Measurements from ENCODE around the gene KANTR. TPM values are rescaled to one million over a fixed set of nuclear protein-coding genes. Genes with fewer than 3 reads are reported as not detected.

The KANTR gene
- total and polyA plus RNA-seq, 2 experiments from 2014 or later = 6.4 to 15.5 TPM

- no peak for TF ChIP-seq ZNF462 (CRISPR knock-in tag; IDR thresholded peaks at IDR 0.05)
- TF ChIP-seq CREB1 (CRISPR knock-in tag; IDR thresholded peaks at IDR 0.05; ENCODE audit: low read depth) = no peak
These were observed 4.0 kb upstream of the KANTR start (continued) for GRCh38 chrX:53089925-53090324.

GRCh38 chrX:53091354-53091753 is 2.6 kb upstream of the KANTR start:
- Histone ChIP-seq H3F3A (replicated peaks; ENCODE audit: low read depth) (no peaks in the 10 kb centered on the region), H3K79me2 (replicated peaks; ENCODE audit: insufficient read depth) (no peaks in the 10 kb centered on the region; the same call in 1 of the 2 replicates), H3K9me2 (ENCODE audit: insufficient read depth) (no peaks in the 10 kb centered on the region), H3K4me1 (ENCODE audit: insufficient read depth) (no peaks in the 10 kb centered on the region), H3K36me3 (ENCODE audit: insufficient read depth) (no peaks in the 10 kb centered on the region), H3K4me2 (no peak overlapping the region), H4K20me1 (replicated peaks; ENCODE audit: insufficient read depth) (no peaks in the 10 kb centered on the region), H3K27ac (ENCODE audit: low read depth) (no peak overlapping the region), H3K4me3 (no peak overlapping the region), H2AFZ (no peak overlapping the region), H3K27me3 (ENCODE audit: insufficient read depth) (no peaks in the 10 kb centered on the region)
- peaks cover 17% of the 10 kb centered on the region for H3K36me3 Mint-ChIP-seq (ENCODE audit: low read depth)
- no peak for ATAC-seq
- DNase-seq (ENCODE audit: low spot score) = no peak
- peaks cover 6% of the 10 kb centered on the region for H3K27me3 Mint-ChIP-seq (ENCODE audit: insufficient read depth, low read depth, poor library complexity)
- peaks cover 17% of the 10 kb centered on the region; the same call in 2 of the 3 replicates for H3K4me1 Mint-ChIP-seq
- no peak overlapping the region for H3K4me3 Mint-ChIP-seq
- H3K27ac Mint-ChIP-seq = no peak overlapping the region
- no peaks in the 10 kb centered on the region for H3K9me3 Mint-ChIP-seq
- TF ChIP-seq NANOG (IDR thresholded peaks at IDR 0.05; ENCODE audit: borderline replicate concordance) = no peak
- TF ChIP-seq CREB1 (CRISPR knock-in tag; IDR thresholded peaks at IDR 0.05; ENCODE audit: low read depth) = no peak
- no peak for TF ChIP-seq ZNF114 (CRISPR knock-in tag; IDR thresholded peaks at IDR 0.05)
- no peak for TF ChIP-seq ETS1 (IDR thresholded peaks at IDR 0.05)
